ENCODE measurements around the gene LRRC2. TPM values are rescaled to one million over a fixed set of nuclear protein-coding genes. Genes with fewer than 3 reads are reported as not detected.
A peak's percentile ranks its signal among the peaks of the same experiment; 100 is the strongest.

The LRRC2 gene
- total RNA-seq, 1 experiment from 2014 or later: 2.6 TPM

DNA sequence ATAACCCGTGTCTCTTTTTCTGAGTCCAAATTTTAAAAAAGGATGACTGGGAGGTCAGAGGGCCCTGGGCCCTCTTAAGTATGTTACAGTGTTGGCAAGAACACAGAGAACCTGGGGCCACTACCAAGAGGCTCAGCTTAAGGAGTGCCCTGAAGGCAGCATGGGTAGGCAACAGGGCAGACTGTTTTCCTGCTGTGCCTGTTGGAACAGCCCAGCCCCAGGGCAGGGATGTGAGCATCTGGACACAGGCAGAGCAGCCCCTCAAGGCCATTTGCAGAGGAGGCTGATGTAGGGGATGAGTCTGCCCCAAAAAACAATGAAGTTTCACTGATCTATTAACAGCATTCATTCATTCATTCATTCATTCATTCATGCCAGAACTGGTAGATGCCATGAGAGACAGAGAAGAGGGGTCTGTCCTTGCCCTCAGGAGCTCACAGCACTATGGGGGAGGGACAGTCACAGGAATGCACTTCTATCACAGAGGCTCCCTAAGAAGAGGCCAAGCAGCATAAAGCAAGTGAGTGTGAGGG lies 99.2 kb downstream of the LRRC2 start:
- WGBS (ENCODE audit: extremely low coverage, insufficient read length, low lambda C conversion rate): no CpG with 5 or more reads among the region's 1 CpG
- H3K4me1 Mint-ChIP-seq: peaks cover 0 to 4% of the 10 kb centered on the region in 2 experiments; a peak in 2 of 4 replicates
- Histone ChIP-seq H2BK20ac (ENCODE audit: low read depth, low read length, poor library complexity, severe bottlenecking) (no peak overlapping the region), H4K20me1 (ENCODE audit: control insufficient read depth, insufficient read depth, insufficient read length) (no peaks in the 10 kb centered on the region), H3K79me1 (ENCODE audit: insufficient read depth, low read depth, low read length, poor library complexity, severe bottlenecking) (no peaks in the 10 kb centered on the region), H2BK120ac (ENCODE audit: low read depth, low read length, poor library complexity, severe bottlenecking) (no peak overlapping the region), H2AK5ac (ENCODE audit: insufficient read length, low read length) (no peak overlapping the region), H3K27ac (ENCODE audit: insufficient read length, low read depth, low read length) (no peak overlapping the region), H3K9me3 (ENCODE audit: control insufficient read depth, low read depth, low read length) (no peaks in the 10 kb centered on the region), H3K23me2 (ENCODE audit: insufficient read length, low read depth, low read length, poor library complexity, severe bottlenecking) (no peaks in the 10 kb centered on the region), H2BK15ac (ENCODE audit: low read depth, low read length) (no peak overlapping the region), H4K8ac (replicated peaks; ENCODE audit: insufficient read length, low read depth, low read length) (no peak overlapping the region), H3K18ac (ENCODE audit: insufficient read length, low read depth, low read length) (no peak overlapping the region), H3K27me3 (ENCODE audit: insufficient read depth, low read length) (no peaks in the 10 kb centered on the region; the same call in 1 of the 2 replicates), H3K14ac (ENCODE audit: insufficient read depth, low read length) (no peak overlapping the region), H3K56ac (ENCODE audit: insufficient read length, low read depth, low read length) (no peak overlapping the region), H3T11ph (ENCODE audit: low read length) (no peak overlapping the region), H2BK12ac (ENCODE audit: insufficient read length, low read depth, low read length) (no peak overlapping the region), H3K23ac (ENCODE audit: insufficient read length, low read depth, low read length) (no peak overlapping the region), H3K9ac (ENCODE audit: extremely low read depth, insufficient read length, low read length) (no peak overlapping the region), H3K4me1 (ENCODE audit: insufficient read depth, low read length) (no peaks in the 10 kb centered on the region), H3K4me2 (ENCODE audit: insufficient read depth, insufficient read length, low read length) (no peak overlapping the region), H4K91ac (ENCODE audit: insufficient read length, low read depth, low read length) (no peak overlapping the region), H4K5ac (ENCODE audit: insufficient read length, low read depth, low read length) (no peak overlapping the region), H3K79me2 (ENCODE audit: insufficient read depth, low read length) (no peaks in the 10 kb centered on the region), H2AFZ (ENCODE audit: low read length) (no peak overlapping the region), H2BK5ac (ENCODE audit: insufficient read length, low read length) (no peak overlapping the region), H3K4ac (ENCODE audit: low read depth, low read length) (no peak overlapping the region)
- peak; percentile 17 for DNase-seq
- no peak overlapping the region for H3K27ac Mint-ChIP-seq
- H3K9me3 Mint-ChIP-seq: no peaks in the 10 kb centered on the region
- H3K27me3 Mint-ChIP-seq (ENCODE audit: low read depth): peaks cover 16% of the 10 kb centered on the region
- H3K36me3 Mint-ChIP-seq (ENCODE audit: insufficient read depth in 1 of 3, low read depth in 3 of 3): no peaks in the 10 kb centered on the region
- TF ChIP-seq, protein P1, sequence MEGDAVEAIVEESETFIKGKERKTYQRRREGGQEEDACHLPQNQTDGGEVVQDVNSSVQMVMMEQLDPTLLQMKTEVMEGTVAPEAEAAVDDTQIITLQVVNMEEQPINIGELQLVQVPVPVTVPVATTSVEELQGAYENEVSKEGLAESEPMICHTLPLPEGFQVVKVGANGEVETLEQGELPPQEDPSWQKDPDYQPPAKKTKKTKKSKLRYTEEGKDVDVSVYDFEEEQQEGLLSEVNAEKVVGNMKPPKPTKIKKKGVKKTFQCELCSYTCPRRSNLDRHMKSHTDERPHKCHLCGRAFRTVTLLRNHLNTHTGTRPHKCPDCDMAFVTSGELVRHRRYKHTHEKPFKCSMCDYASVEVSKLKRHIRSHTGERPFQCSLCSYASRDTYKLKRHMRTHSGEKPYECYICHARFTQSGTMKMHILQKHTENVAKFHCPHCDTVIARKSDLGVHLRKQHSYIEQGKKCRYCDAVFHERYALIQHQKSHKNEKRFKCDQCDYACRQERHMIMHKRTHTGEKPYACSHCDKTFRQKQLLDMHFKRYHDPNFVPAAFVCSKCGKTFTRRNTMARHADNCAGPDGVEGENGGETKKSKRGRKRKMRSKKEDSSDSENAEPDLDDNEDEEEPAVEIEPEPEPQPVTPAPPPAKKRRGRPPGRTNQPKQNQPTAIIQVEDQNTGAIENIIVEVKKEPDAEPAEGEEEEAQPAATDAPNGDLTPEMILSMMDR (conservative IDR thresholded peaks at IDR 0.05): no peak
- H3K4me3 Mint-ChIP-seq: no peak overlapping the region
